Cortex of kidney (tissue), 1 donor: Measurements from ENCODE around the gene AP2A2.
"Not testable (repeated sequence)": the region's sequence is repeated elsewhere in the genome, so short reads cannot be mapped to it uniquely, and the experiment has no call there.

Experiments
- DNase-seq: peaks from one replicate; lab custom pipeline; 2025; lab: John Stamatoyannopoulos, UW

The AP2A2 gene

DNA sequence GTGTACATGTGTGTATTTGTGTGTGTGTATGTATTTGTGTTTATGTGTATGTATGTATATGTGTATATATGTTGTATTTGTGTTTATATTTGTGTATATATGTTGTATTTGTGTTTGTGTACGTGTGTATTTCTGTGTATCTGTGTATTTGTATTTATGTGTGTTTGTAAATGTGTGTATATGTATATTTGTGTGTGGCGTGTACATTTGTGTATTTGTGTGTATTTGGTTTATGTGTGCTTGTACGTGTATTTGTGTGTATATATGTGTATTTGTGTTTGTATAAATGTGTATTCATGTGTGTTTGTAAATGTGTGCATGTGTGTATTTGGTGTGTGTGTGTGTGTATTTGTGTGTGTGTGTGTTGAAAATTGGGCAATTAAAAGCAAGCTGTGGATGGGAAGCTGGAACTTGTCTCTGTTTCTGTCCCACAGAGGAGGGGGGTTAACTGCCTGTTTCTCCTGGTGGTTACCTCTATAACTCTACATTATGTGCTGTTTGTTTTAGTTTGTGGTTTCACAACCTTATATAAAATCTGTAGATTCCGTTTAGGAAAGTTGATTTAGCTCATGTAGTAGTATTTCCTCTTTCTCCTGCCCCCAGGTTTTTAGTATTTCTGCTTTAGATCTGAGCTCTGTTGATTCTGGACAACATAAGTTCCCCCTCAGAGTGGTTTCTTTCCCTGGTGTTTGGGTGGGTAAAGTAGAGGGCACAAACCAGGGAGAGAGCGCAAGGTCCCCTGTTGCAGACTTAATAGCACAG, 28.9 kb downstream of the AP2A2 start:
- no peak for DNase-seq

DNA sequence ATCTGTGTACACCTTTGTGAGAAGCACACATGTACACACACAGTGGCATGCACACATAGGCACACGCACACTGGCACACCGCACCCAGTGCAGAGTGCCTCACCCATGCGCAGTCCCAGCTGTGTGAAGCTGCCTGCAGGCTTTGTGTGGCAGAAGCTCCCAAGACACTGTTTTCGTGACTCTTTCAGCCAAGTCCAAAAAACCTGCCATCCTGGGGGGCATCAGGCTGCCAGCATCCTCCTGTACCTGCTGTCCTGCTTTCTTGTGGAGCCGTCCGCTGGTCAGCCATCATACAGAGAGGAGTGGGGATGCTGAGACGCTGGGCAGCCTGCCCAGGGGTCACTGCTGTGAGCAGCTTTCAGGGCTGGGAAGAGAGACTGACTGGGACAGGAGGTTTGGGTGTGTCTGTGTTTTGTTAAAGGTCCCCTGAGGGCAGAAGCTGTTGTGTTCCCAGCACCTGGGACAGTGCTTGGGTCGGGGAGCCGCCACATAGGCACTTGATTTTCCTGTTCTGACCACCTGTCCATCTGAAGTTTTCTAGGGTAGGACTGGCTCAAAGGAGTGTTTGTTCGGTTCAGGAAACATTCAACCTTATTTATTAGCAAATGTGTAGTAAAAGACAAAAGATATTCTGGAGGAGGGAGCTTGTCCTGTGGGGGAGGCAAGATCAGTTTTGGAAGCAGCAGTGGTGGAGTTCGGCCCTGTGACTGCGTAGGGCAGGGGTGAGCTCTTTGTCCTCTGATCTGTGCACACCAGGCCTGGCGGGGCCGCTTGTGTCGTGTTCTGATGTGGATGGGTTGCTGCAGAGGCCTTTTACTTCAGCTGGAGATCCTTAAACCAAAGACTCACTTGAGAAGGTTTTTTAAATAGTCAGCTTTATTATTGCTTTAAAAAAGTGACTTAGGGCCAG, 29.7 kb downstream of the AP2A2 start:
- no peak for DNase-seq

DNA sequence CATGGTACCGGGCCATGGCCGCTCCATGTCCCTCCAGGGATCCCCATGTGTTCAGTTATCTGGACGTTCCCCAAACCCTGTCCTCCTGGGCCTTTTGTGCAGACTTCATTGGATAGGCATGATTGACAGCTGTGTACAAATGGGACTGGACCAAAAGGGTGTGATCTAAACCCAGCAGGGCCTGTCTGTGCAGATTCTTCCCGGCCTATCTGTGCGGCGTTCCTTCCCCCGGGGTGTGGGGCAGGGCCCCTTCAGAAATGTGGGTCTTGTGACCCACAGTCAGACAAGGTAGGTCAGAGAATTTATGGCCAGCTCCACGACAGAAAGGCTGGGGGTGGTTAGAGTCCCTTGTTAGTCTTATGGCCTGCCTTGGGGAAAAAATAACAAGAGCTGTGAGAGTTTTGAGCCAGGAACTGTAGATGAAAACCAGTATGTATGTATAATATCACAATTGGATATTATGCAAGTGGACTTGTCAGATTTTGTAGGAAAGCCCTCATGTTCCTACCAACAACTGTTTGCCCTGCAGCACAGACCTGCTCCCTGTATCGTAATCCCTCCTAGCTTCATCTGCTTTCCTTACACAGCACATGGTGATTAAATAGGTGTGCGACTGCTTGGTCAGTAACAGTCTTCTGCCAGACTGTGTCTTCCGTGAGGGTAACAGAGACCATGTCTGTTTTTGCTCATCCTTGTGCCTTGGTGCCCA, 31.7 kb downstream of the AP2A2 start:
- no peak for DNase-seq

DNA sequence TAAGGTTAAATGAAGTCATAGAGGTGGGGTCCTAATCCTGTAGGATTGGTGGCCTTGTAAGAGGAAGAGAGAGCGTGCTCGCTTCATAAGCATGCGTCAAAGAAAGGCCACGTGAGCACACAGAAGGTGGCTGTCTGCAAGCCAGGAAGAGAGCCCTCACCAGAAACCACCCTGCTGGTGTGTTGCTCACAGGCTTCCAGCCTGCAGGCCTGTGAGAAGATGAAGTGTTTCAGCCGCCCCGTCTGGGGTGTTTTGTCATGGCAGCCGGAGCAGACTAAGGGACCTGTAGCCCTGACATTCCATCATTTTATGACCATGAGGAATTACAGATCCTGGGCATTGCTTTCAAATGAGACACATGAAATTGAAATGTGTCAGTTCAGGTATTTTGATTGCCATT, 32.4 kb downstream of the AP2A2 start:
- DNase-seq: no peak

DNA sequence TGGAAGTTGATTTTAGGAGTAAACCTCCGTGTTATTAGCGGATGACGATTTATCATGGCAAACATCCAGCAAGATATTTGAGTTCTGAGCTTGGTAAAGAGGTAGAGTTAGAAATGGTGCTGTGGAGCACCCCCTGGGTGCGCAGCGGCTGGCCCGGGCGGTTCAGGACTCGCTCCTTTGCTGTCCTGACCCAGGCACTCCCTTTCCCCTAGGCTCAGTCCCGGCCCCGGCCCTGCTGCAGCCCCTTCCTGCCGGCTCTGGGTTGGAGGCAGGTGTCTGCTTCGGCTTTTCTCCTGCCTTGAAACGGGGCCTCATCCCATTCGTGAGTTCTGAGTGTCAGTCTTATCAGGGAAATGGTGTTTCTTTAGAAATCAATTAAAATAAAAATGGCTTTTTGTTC, 33.4 kb downstream of the AP2A2 start:
- no peak for DNase-seq

DNA sequence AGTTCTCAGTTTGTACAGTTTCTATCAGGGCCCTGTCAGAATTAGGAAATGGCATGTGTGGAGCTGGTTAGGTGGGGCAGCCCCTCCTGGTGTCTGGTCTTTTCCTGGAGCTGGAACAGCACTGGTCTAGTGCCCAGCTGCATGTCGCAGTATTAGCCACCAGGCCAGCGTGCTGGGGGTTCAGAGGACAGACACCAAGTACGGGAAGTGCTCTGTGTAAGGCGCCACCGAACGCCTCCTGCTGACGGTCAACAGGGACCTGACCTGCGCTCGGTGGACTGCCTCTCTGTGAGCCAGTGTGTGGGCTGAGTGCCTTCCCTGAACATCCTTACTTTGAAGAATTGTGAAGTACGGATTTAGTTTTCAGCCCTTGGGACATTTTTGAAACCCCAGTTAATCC, 33.9 kb downstream of the AP2A2 start:
- DNase-seq: no peak

DNA sequence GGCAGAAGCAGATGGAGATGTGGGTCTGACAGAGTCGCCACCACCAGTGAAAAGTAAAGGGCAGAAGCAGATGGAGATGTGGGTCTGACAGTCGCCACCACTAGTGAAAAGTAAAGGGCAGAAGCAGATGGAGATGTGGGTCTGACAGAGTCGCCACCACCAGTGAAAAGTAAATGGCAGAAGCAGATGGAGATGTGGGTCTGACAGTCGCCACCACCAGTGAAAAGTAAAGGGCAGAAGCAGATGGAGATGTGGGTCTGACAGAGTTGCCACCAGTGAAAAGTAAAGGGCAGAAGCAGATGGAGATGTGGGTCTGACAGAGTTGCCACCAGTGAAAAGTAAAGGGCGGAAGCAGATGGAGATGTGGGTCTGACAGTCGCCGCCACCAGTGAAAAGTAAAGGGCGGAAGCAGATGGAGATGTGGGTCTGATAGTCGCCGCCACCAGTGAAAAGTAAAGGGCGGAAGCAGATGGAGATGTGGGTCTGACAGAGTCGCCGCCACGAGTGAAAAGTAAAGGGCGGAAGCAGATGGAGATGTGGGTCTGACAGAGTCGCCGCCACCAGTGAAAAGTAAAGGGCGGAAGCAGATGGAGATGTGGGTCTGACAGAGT, 35.7 kb downstream of the AP2A2 start:
- DNase-seq: not testable (repeated sequence)

DNA sequence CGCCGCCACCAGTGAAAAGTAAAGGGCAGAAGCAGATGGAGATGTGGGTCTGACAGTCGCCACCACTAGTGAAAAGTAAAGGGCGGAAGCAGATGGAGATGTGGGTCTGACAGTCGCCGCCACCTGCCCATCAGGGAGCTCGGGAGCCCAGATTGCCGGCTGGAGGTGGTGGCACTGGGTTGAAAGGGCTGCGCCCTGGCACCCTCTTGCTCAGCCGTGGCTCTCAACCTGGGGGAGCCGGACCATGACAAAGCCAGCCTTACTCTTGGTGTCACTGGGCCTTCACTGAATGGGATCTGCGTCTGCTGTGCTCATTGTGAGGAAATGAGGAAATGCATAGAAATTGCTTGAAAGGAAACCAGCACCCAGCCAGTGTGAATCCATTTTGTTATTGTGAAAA, 36.3 kb downstream of the AP2A2 start:
- DNase-seq: no peak

DNA sequence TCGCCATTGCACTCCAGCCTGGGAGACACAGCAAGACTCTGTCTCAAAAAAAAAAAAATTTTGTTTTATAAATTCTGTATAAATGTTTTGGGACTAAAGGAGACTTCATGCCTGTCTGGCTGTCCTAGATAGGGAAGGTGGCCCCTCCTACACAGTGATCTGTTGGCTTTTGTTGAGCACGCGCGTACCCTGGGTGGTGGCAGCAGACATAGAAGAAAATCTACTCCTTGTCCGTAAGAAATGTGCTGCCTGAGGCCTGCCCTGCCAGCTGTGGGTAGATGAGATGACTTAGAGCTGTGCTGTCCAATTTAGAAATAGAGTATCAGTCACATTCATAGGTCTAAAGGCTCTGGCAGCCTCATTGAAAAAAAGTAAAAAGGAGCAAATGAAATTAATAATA, 37.0 kb downstream of the AP2A2 start:
- no peak for DNase-seq

DNA sequence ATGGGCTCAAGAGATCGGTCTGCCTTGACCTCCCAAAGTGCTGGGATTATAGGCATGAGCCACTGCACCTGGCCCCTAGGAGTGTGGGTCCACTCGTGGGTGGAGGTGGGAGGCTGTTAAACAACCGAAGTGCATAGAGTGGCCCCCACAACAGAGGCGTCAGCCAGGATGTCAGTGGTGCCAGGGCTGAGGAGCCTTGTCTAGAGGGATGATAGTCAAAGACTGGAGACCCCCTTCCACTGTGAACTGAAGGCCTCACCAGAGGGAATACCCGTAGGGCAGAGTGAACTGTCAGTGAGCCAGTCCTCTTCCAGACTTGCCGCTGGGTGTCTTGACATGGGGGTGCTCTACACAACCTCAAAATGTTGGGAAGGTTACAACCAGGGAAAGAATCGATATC, 38.2 kb downstream of the AP2A2 start:
- no peak for DNase-seq

DNA sequence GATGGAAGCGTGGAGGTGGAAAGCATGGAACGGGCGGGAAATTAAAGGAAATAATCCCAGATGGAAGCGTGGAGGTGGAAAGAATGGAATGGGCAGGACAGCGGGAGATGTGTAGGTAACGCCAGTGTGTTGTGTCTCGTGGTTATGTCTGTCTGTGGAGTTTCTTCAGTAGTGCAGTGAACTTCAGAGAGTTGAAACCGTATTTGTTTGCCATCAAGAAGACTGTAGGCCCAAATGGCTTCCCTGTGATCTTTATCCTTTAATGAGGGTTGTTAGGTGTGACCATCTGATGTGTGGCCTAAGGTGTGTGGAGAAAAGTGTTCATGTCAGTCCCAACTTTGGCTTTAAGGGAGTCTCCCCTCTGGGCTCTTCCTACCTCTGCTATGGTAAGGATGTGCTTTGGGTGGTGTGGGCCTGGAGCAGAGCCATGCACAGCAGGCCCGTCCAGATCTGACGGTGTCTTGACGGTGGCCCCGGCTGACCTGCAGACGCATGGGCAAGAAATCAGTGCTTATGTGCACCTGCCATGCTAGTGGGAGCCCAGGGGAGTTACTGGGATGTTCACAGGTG, 39.6 kb downstream of the AP2A2 start:
- no peak for DNase-seq

DNA sequence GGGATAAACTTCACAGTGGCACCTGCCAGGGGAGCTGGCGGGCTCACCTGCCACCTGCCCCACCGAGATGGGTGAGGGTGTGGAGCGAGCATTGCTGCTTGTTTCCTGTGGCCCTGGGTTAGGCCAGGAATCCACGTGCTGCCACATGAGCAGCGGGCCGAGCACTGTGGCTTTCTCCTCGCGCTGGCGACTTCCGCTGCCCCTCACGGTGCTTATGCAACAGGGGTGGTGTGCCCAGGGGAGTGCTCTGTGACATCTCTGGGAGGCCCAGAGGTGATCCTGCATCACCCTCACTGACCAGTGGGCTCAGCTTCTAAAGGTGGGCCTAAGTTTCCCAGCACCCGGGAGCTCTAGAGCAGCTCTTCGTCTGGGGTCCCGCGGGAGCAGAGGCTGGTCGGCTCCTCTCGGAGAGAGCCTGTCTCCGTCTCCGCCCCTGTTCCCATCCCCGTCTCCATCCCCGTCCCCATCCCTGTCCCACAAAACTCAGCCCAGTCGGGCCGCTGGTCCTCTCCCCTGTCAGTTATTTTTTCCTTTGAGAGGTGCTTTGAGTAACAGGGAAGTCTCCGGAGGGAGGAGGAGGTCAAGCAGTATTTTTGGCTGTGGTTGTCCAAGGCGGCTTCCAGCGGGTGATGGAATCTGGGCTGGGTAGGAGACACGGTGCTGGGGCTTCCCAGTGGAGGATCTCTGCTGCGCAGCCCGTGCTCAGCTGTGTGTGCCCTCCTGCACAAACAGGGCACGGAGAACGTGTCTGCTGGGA, 42.5 kb downstream of the AP2A2 start:
- DNase-seq: no peak

DNA sequence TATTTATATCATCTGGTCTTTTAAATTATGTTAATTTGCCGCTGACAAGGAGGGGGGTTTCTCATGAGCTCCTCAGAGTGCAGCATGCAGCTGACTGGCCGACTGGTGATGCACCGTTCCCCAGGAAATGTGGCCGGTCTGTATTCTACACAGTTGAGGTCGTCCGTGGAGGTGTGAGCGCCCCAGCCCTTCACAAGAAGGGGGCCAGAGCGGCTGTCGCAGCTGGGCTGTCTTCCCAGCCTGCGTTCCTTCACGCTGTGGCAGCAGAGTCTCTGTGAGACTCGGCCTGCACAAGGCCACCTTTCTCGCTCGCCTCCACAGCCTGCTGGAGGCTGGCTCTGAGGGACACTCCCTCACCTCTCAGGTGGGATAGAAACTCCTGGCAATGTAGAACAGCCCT, 43.2 kb downstream of the AP2A2 start:
- DNase-seq: no peak

DNA sequence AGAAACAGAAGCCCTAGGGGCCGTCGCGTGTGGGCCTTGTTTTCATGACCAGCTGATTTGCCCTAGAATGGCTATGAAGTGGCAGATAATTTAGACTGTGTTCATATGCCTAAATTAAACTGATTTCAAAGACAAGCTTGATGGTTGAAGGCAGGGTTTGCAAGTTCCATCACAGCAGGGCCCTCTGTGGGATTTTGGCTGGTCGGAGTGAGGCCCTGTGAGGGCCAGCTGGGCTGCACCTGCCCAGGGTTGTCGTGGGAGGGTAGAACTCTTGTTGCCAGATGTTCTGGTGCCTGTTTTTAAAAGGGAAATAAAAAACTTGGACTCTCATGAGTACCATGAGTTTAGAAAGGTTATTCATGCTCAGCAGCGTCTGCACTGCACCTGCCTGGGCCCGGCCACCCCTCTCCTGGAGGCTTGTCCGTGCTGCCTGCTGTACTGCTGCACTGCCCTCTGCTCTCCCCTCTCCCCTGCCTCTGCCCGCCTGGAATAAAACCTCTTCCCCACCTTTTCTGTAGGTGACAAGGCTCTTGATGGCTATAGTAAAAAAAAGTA, 44.1 kb downstream of the AP2A2 start:
- no peak for DNase-seq

DNA sequence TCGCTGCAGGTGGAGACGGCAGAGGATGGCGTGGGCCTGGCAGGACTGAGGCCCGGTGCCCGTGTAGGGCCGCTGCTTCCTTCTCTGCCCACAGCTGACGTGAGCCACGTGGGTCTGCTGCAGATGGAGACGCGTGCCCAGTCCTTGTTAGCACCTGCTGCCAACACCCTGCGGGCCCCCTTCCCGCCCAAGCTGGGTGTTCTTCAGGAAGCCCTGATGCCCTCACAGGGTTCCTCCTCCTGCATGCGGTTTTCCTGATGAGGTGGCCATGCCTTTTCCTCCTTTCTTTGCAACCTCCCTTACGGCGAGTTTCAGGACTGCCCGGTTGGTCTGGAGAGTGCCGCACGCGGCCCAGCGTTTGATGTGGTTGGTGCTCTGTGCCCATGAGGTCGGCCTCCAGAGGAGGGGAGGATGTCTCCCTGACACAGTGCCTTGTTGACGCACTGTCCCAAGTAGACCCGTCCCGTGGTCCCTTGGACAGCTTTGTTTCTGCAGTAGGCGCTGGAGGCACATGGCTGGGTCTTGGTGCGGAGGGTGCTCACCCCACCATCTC, 44.7 kb downstream of the AP2A2 start:
- no peak for DNase-seq

DNA sequence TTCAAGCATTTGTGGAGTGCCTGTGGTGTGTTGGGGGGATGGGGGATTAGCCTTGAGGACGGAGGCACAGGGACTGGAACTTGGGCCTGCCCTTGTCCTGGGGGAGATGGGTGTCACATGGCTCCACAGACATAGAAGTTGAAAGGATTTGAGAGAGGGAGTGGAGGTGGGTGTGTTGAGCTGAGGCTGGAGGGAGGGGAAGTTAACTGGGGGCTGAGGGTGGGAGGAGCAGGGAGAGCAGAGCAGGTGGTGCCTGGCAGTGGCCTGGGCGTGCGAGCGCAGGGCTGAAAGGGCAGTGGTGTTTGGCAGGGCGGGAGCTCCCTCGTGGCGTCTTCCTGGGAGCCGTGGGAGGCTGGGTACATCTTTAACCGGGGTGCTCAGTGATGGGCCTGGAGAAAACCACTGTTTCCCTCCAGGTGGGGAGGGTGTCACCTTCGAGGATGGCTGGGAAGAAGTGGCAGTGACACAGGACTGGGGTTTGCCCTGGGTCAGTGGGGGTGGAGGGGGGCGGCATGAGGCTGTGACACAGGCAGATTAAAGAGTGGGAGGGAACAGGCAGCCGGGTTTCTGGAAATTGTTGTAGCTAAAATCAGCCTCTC, 45.5 kb downstream of the AP2A2 start:
- no peak for DNase-seq

DNA sequence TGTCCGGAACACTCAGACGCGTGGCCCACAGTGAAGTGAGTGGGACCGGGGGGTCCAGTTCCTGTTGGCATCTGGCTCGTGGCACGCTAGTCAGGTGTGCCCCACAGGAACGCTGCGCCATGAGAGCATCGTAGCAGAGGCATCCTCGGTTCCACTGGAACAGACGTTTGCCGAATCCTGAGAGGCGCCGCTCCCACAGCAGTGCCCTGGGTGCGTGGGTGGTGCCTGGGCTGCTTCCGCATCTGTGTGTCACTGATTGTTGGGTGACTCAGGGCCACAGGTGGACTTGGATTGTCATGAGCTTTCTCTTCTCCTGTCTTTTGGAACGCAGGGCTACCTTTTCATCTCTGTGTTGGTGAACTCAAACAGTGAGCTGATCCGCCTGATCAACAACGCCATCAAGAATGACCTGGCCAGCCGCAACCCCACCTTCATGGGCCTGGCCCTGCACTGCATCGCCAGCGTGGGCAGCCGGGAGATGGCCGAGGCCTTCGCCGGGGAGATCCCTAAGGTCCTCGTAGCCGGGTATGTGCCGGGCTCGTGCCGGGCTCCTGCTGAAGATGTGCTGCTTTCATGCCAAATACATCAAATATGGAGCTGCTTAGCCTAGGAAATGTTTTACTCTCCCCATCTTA, 46.2 kb downstream of the AP2A2 start:
- DNase-seq: no peak

DNA sequence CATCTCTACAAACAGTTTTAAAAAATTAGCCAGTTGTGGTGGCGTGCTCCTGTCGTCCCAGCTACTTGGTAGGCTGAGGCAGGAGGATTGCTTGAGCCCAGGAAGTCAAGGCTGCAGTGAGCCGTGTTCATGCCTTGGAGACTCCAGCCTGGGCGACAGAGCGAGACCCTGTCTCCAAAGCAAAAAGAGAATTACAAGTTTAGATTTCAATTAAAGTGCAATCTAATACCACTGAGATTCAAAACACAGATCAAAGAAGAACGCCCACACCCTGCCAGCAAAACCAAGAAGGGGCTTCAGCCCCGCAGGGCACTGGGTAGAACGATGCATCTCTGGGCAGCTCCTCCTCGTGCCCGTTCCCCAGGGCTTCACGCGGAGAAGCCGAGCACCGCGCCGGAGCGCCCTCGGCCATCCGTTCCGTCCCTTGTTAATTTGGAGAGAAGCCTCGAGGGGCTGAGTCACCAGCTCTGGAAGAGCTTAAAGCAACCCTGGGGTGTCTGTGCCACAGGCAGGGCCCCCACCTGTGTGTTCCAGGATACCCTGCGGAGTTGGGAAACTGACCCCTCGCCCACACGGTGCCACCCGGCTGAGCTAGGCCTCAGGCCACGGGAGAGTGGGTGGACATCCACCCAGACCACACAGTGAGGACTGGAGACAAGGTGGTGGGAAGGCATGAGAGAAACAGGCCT, 47.0 kb downstream of the AP2A2 start:
- no peak for DNase-seq

DNA sequence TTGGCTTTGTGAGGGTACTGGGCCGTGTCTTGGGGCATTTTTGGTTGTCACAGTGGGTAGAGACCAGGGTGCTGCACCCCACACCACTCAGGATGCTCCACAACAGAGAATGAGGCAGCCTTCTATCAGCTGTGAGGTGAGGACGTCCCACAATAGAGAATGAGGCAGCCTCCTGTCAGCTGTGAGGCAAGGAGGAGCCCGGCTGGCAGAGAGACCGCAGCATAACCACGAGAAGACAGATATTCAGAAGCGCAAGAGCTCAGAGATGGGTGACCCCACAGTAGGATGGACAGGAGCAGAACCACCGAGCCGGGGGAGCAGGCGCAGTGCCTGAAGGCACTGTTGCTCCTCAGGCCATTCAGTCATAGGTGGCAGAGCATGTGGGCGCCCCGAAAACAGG, 47.6 kb downstream of the AP2A2 start:
- no peak for DNase-seq
